ENCODE results near the gene ATP8B3. TPM values are rescaled to one million over a fixed set of nuclear protein-coding genes. Genes with fewer than 3 reads are reported as not detected.

ATP8B3 gene
- total RNA-seq, 4 donors from 2014 or later, result 0.27 to 0.75 TPM; not detected in 2

DNA sequence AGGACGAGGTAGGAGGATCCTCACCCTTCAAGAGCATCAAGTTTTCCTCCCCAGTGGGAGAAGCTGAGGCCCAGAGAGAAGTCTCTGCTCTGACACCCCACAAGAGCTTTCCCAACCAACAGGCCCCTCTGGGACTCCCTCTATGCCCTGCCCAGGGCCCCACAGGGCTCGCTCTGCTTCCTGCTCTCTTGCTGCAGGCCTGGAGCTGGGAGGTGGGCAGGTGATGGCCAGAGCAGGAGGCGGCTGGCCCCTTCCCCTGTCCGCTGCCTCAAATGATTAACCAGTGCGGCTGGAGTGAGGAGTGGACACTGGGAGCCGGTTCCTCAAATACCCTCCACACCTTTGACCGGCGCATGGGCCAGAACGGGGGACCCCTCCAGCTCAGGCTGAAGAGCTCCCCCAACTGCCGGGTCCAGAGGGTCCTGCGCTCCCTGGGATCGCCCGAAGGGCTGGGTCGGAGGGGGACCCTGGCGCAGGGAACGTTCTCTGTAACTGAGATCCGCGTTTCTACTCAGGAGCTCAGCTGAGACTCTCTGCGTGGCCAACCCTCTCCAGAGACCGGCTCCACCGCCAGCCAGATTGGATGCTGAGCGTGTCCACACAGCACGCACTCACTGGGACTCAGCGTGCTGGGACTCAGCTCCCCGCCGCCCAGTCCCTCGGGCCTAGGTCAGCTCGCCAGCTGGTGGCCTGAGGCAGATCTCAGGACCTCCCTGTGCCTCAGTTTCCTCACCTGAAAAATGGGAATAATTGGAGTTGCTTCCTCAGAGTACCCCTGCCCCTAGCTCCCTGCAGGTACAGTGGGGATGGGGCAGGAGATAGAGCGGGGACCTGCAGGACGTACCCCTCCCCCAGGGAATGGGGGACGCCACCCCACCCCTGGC is 65.4 kb downstream of the ATP8B3 start:
- 0 to 7% methylated on average over 1 to 25 of the region's 31 CpGs for WGBS, 2 donors (ENCODE audit: low coverage in 1 of 2)
- Histone ChIP-seq H3K4me3 (no peak overlapping the region), H3K4me1 (peaks cover 18 to 30% (median 27%) of the 10 kb centered on the region in 4 donors), H3K27ac (no peak overlapping the region), H3K36me3 (no peaks in the 10 kb centered on the region), H3K27me3 (peaks cover 96% of the 10 kb centered on the region), H3K9me3 (no peaks in the 10 kb centered on the region)
- DNase-seq, result no peak
- intact Hi-C loops (cut with DNase I; ENCODE audit: low total_unique reads), result no loop called here
- in situ Hi-C loops (cut with MboI; ENCODE audit: low pct_ligation_motif_present in 1 of 4, low pct_unique_long_range_greater_than_20kb in 1 of 4, low sequenced_read_pairs in 3 of 4), result no loop called here
- TF ChIP-seq POLR2A (IDR thresholded peaks at IDR 0.05) (no peak), EP300 (IDR thresholded peaks at IDR 0.05; ENCODE audit: low read depth) (no peak), POLR2AphosphoS5 (IDR thresholded peaks at IDR 0.05) (no peak)
- TF ChIP-seq, protein P1, sequence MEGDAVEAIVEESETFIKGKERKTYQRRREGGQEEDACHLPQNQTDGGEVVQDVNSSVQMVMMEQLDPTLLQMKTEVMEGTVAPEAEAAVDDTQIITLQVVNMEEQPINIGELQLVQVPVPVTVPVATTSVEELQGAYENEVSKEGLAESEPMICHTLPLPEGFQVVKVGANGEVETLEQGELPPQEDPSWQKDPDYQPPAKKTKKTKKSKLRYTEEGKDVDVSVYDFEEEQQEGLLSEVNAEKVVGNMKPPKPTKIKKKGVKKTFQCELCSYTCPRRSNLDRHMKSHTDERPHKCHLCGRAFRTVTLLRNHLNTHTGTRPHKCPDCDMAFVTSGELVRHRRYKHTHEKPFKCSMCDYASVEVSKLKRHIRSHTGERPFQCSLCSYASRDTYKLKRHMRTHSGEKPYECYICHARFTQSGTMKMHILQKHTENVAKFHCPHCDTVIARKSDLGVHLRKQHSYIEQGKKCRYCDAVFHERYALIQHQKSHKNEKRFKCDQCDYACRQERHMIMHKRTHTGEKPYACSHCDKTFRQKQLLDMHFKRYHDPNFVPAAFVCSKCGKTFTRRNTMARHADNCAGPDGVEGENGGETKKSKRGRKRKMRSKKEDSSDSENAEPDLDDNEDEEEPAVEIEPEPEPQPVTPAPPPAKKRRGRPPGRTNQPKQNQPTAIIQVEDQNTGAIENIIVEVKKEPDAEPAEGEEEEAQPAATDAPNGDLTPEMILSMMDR (IDR thresholded peaks at IDR 0.05), result no peak

DNA sequence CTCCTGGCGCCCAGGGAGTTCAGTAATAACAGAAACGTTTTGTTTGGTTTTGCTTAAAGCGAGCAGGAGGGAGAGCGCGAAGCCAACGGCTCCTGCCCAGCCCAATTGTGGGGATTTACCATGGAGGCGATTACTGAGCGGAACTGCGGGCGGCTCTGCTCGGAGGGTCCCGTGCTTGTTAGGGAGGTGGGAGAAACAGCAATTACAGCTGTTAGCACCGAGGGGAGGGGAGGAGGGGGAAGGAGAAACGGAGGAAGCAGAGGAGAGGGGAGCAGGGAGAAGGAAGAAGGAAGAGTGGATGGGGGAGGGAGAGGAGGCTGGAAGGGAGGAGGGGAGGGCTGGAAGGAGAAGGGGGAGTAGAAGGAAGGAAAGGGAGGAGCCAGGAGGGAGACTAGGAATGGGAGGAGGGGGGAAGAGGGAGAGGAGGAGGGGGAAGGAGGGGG is 66.5 kb downstream of the ATP8B3 start:
- WGBS, 2 donors (ENCODE audit: low coverage in 1 of 2), result 4 to 5% methylated on average over 3 to 14 of the region's 14 CpGs
- H3K4me1 ChIP-seq, result peaks cover 18 to 30% (median 27%) of the 10 kb centered on the region in 4 donors

DNA sequence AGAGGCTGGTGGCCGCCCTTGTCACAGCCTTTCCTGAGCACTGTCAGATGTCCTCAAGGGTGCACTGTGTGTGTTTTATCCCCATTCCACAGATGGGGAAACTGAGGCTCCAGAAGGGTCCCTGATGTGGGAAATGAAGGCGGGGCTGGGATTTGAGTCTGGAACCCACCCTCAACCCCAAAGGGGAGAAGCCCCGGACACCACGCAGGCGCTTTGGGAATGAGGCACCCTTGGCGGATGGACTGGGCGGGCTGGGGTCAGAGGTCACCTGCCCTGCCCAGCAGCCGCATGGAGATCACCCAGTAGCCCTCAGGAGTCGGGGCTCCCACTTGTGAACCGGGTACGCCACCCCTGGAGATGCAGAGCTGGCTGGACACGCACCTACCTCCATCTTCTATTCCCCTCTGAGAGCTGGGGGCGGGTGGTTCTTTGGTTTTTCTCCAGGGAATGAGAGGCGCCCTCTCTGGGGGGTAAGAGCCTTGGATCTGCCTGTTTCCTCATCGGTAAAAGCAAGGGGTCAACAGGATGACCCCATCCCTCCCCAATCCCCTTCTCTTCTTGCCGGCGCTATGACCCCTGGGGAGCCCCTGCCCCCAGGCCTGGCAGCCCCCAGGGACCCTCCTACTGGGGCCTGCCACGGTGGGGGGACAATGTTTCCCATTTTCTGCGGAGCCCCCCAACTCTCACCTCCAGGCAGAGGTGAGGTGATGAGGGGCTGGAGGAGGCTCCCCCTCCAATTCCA is 67.1 kb downstream of the ATP8B3 start:
- Histone ChIP-seq H3K4me1 (peaks cover 17 to 28% (median 24%) of the 10 kb centered on the region in 4 donors), H3K27me3 (peaks cover 87% of the 10 kb centered on the region), H3K27ac (no peak overlapping the region), H3K9me3 (no peaks in the 10 kb centered on the region), H3K4me3 (no peak overlapping the region), H3K36me3 (no peaks in the 10 kb centered on the region)
- intact Hi-C loops (cut with DNase I; ENCODE audit: low total_unique reads), result no loop called here
- in situ Hi-C loops (cut with MboI; ENCODE audit: low pct_ligation_motif_present in 1 of 4, low pct_unique_long_range_greater_than_20kb in 1 of 4, low sequenced_read_pairs in 3 of 4), result no loop called here
- WGBS, 2 donors (ENCODE audit: low coverage in 1 of 2), result 13% methylated on average over 17 of the region's 19 CpGs; no CpG with 5 or more reads in 1 of the 2 donors
- no peak for DNase-seq
- no peak for TF ChIP-seq POLR2AphosphoS5 (IDR thresholded peaks at IDR 0.05)
- no peak for TF ChIP-seq POLR2A (IDR thresholded peaks at IDR 0.05)
- TF ChIP-seq, protein P1 (IDR thresholded peaks at IDR 0.05), result no peak
- TF ChIP-seq EP300 (IDR thresholded peaks at IDR 0.05; ENCODE audit: low read depth), result no peak

More for the DNA sequence above, 66.5 kb downstream of the ATP8B3 start:
- intact Hi-C loops (cut with DNase I; ENCODE audit: low total_unique reads) (no loop called here), in situ Hi-C loops (cut with MboI; ENCODE audit: low pct_ligation_motif_present in 1 of 4, low pct_unique_long_range_greater_than_20kb in 1 of 4, low sequenced_read_pairs in 3 of 4) (no loop called here)
- DNase-seq, result no peak
- Histone ChIP-seq H3K27me3 (peaks cover 87% of the 10 kb centered on the region), H3K27ac (no peak overlapping the region), H3K36me3 (no peaks in the 10 kb centered on the region), H3K4me3 (no peak overlapping the region), H3K9me3 (no peaks in the 10 kb centered on the region)
- TF ChIP-seq POLR2AphosphoS5 (IDR thresholded peaks at IDR 0.05) (no peak), EP300 (IDR thresholded peaks at IDR 0.05; ENCODE audit: low read depth) (no peak), POLR2A (IDR thresholded peaks at IDR 0.05) (no peak)
- TF ChIP-seq, protein P1 (IDR thresholded peaks at IDR 0.05), result no peak

DNA sequence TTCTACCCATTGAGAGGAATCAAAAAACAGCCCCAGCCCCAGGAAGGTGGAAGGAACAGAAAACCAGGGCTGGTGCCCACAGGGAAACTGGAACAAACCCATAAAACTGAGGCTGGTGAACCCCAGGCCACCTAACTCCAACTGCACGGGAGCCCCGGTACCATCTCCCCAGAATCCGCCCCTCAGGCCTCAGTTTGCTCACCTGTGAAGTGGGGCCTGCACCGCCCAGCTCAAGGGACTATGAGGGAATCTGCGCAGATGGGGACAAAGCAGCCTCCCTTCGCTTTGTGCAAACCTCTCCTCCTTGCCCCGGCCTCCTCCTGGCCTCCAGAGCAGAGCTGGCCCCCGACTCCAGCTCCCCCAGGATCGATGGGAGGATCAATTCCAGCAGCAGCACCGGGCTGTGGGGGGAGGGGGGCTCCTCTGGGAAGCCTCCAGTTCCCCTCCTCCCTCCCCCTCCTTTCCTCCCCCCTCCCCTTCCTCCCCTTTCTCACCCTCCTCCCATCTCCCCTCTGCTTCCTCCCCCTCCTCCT is 67.9 kb downstream of the ATP8B3 start:
- intact Hi-C loops (cut with DNase I; ENCODE audit: low total_unique reads) (no loop called here), in situ Hi-C loops (cut with MboI; ENCODE audit: low pct_ligation_motif_present in 1 of 4, low pct_unique_long_range_greater_than_20kb in 1 of 4, low sequenced_read_pairs in 3 of 4) (no loop called here)
- H3K4me3 ChIP-seq, result no peak overlapping the region
- no peaks in the 10 kb centered on the region for H3K9me3 ChIP-seq
- no peak for DNase-seq
- 20 to 56% methylated on average over 2 to 10 of the region's 10 CpGs for WGBS, 2 donors (ENCODE audit: low coverage in 1 of 2)
- no peaks in the 10 kb centered on the region for H3K36me3 ChIP-seq
- H3K27ac ChIP-seq, result no peak overlapping the region
- H3K4me1 ChIP-seq, result peaks cover 9 to 20% (median 17%) of the 10 kb centered on the region in 4 donors
- H3K27me3 ChIP-seq, result peaks cover 86% of the 10 kb centered on the region
- TF ChIP-seq, protein P1 (IDR thresholded peaks at IDR 0.05), result no peak
- no peak for TF ChIP-seq EP300 (IDR thresholded peaks at IDR 0.05; ENCODE audit: low read depth)
- no peak for TF ChIP-seq POLR2AphosphoS5 (IDR thresholded peaks at IDR 0.05)
